Parathyroid adenoma (tissue), 2 donors: ENCODE measurements around the gene PCMTD2.

Experiments used
- H2AFZ ChIP-seq: fragments of 300-600 bp; sonication (generic); one replicate; pipeline ENCODE4 v1.7.0; 2017; ENCODE audit warnings: antibody characterized with exemption, mild to moderate bottlenecking
- H3K27ac ChIP-seq: fragments of 300-600 bp; sonication (generic); one replicate; pipeline ENCODE4 v1.7.0; 2017
- H3K27me3 ChIP-seq: fragments of 300-600 bp; sonication (generic); one replicate; pipeline ENCODE4 v1.7.0; 2017; ENCODE audit warnings: low read length; ENCODE audit not compliant: control insufficient read depth, insufficient read depth
- H3K36me3 ChIP-seq: fragments of 300-600 bp; sonication (generic); one replicate; pipeline ENCODE4 v1.7.0; 2017; ENCODE audit warnings: low read length; ENCODE audit not compliant: control insufficient read depth, insufficient read depth
- H3K4me1 ChIP-seq: fragments of 300-600 bp; sonication (generic); one replicate; pipeline ENCODE4 v1.7.0; 2017; ENCODE audit warnings: control low read depth
- H3K4me2 ChIP-seq: fragments of 300-600 bp; sonication (generic); one replicate; pipeline ENCODE4 v1.7.0; 2017; ENCODE audit warnings: low read length
- H3K4me3 ChIP-seq: fragments of 300-600 bp; sonication (generic); one replicate; pipeline ENCODE4 v1.7.0; 2017; ENCODE audit warnings: low read depth, low read length
- H3K79me2 ChIP-seq: fragments of 300-600 bp; sonication (generic); one replicate; pipeline ENCODE4 v1.7.0; 2017; ENCODE audit warnings: control low read depth
- H3K9ac ChIP-seq: fragments of 300-600 bp; sonication (generic); one replicate; pipeline ENCODE4 v1.7.0; 2017; ENCODE audit warnings: mild to moderate bottlenecking
- H3K9me3 ChIP-seq: fragments of 300-600 bp; sonication (generic); one replicate; pipeline ENCODE4 v1.7.0; 2017; ENCODE audit warnings: low read length; ENCODE audit not compliant: control insufficient read depth
- TF ChIP-seq, protein P1 (sequence below): fragments of 300-600 bp; sonication (generic); IDR thresholded peaks from one replicate; pipeline ENCODE4 v1.7.0; 2017; ENCODE audit warnings: antibody characterized with exemption, mild to moderate bottlenecking
- donor health status: primary hyperparathyroidism.

PCMTD2 gene

DNA sequence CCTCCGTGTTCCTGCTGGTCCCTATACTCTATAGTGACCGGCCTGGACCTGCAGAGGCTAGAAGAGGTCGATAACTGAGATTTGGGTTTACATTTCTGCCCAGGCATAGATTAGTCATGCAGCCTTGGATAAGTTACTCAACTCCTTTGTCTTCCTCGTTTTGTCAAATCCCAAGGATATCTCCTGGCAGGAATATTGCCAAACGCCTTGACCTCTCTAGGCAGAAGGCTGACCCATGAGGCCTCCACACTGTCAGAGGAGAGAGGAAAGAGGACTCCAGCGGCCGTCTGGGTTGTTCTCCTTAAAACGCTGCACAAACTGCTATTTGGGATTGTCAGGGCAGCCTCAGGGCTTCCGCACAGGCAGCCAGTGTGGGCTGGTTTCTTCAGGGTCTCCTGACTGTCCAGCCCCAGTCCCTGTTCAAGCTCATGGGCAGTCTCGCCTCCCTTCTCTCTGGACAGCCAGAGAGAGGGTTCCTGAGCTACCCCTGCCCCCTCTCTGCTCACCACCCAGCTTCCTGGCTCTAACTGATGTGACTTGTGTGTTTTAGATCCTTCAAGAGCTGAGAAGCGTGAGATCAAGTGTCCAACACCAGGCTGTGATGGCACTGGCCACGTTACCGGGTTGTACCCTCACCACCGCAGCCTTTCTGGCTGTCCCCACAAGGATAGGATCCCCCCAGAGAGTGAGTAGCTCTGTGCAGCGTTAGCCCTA, 44.7 kb upstream of the PCMTD2 start:
- no peaks in the 10 kb centered on the region for H3K79me2 ChIP-seq
- TF ChIP-seq, protein P1, sequence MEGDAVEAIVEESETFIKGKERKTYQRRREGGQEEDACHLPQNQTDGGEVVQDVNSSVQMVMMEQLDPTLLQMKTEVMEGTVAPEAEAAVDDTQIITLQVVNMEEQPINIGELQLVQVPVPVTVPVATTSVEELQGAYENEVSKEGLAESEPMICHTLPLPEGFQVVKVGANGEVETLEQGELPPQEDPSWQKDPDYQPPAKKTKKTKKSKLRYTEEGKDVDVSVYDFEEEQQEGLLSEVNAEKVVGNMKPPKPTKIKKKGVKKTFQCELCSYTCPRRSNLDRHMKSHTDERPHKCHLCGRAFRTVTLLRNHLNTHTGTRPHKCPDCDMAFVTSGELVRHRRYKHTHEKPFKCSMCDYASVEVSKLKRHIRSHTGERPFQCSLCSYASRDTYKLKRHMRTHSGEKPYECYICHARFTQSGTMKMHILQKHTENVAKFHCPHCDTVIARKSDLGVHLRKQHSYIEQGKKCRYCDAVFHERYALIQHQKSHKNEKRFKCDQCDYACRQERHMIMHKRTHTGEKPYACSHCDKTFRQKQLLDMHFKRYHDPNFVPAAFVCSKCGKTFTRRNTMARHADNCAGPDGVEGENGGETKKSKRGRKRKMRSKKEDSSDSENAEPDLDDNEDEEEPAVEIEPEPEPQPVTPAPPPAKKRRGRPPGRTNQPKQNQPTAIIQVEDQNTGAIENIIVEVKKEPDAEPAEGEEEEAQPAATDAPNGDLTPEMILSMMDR = no peak
- H3K9ac ChIP-seq = no peak overlapping the region
- H3K4me1 ChIP-seq = peaks cover 2% of the 10 kb centered on the region
- no peak overlapping the region for H3K4me3 ChIP-seq
- H3K27me3 ChIP-seq = no peaks in the 10 kb centered on the region
- H3K4me2 ChIP-seq = no peak overlapping the region
- no peaks in the 10 kb centered on the region for H3K9me3 ChIP-seq
- H2AFZ ChIP-seq = no peak overlapping the region
- H3K27ac ChIP-seq = no peak overlapping the region
- no peaks in the 10 kb centered on the region for H3K36me3 ChIP-seq

DNA sequence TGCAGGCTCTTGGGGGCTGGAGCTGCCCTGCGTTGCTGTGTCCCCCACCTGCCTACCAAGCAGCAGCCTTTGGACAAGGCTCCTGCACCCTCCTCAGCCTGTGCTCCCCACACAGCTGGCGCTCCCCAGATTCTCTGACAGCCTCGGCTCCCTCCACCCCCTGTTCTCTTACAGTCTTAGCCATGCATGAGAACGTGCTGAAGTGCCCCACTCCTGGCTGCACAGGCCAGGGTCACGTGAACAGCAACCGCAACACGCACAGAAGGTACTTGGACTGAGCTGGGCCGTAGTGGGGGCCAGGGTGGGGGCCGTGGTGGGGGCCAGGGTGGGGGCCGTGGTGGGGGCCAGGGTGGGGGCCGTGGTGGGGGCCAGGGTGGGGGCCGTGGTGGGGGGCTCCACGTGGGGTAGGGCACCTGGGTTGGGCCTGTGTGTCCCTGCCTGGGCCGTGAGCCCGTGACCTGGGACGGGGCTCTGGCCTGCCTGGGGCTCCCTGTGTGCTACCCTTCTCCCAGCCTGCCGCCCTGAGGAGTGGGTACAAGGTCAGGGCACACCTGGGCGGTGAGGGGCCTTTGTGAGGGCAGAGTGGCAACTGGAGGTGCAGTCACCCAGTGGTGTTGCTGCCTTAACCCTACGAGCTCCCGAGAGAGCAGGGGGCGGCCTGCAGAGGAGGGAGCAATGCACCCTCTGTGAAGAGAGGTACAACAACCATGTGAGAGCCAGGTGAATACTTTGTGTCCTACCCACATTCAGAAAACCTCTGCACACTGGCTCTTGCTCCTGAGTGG, 43.5 kb upstream of the PCMTD2 start:
- H3K4me3 ChIP-seq = no peak overlapping the region
- H3K79me2 ChIP-seq = no peaks in the 10 kb centered on the region
- H3K4me2 ChIP-seq = no peak overlapping the region
- H3K27ac ChIP-seq = no peak overlapping the region
- no peaks in the 10 kb centered on the region for H3K27me3 ChIP-seq
- no peaks in the 10 kb centered on the region for H3K9me3 ChIP-seq
- TF ChIP-seq, protein P1 = no peak
- H3K4me1 ChIP-seq = peaks cover 2% of the 10 kb centered on the region
- H2AFZ ChIP-seq = no peak overlapping the region
- no peak overlapping the region for H3K9ac ChIP-seq
- H3K36me3 ChIP-seq = no peaks in the 10 kb centered on the region

DNA sequence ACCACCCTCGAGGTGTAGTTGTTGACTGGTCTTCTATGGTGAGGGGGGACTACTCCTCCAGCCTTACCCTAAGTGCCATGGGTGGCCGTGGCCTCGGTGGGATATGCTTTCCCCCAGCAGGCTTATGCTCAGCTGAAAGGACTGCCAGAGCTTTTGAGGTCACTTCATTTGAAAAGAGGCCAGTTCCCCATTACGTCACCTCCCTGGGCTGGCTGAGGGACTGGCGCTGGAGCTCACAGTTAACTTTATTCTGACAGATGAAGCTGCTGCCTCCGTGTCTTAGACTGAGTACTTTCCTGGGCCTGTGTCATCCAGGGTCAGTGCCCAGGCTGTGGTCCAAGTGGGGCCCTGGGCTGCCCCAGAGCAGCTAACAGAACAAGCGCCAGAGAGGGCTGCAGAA, 42.8 kb upstream of the PCMTD2 start:
- no peaks in the 10 kb centered on the region for H3K79me2 ChIP-seq
- no peak overlapping the region for H2AFZ ChIP-seq
- peaks cover 2% of the 10 kb centered on the region for H3K4me1 ChIP-seq
- TF ChIP-seq, protein P1 = no peak
- no peaks in the 10 kb centered on the region for H3K36me3 ChIP-seq
- H3K4me3 ChIP-seq = no peak overlapping the region
- H3K9ac ChIP-seq = no peak overlapping the region
- no peaks in the 10 kb centered on the region for H3K9me3 ChIP-seq
- H3K4me2 ChIP-seq = no peak overlapping the region
- H3K27ac ChIP-seq = no peak overlapping the region
- H3K27me3 ChIP-seq = no peaks in the 10 kb centered on the region

DNA sequence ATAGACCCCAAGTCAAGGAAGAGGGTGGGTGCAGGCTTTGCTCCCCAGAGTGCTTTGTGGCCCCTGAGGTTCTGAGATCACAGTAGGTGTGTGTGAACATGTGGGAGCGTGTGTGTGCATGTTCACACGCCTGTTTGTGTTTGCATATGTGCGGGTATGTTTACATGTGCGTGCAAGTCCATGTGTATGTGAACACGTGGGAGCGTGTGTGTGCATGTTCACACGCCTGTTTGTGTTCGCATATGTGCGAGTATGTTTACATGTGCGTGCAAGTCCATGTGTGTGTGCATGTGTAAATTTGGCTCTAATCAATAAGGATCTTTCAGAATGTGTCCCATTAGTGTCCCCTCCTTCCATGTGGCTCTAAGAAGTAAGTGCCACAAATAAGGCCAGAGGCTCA, 41.4 kb upstream of the PCMTD2 start:
- Histone ChIP-seq H2AFZ (no peak overlapping the region), H3K4me3 (no peak overlapping the region), H3K4me1 (peaks cover 2% of the 10 kb centered on the region), H3K79me2 (no peaks in the 10 kb centered on the region), H3K36me3 (no peaks in the 10 kb centered on the region), H3K27ac (no peak overlapping the region), H3K4me2 (no peak overlapping the region), H3K9ac (no peak overlapping the region), H3K27me3 (no peaks in the 10 kb centered on the region), H3K9me3 (no peaks in the 10 kb centered on the region)
- TF ChIP-seq, protein P1 = no peak
